Liver (tissue), 9 donors: ENCODE results near the gene LYPD8. TPM values are rescaled to one million over a fixed set of nuclear protein-coding genes. Genes with fewer than 3 reads are reported as not detected.

Experiments
- DNase-seq: peaks from one replicate; pipeline ENCODE4 v3.0.0-alpha.2; 2017; ENCODE audit warnings: low spot score
- H3K27ac ChIP-seq, 2 donors: one replicate each; pipeline ENCODE4 v1.7.0; 2013; ENCODE audit warnings: inconsistent platforms in 2 of 2, low read length in 2 of 2, control low read depth in 1 of 2, low read depth in 1 of 2, mild to moderate bottlenecking in 1 of 2
- H3K27me3 ChIP-seq, 4 donors: one replicate each; pipeline versions ENCODE4 v1.6.1 to v1.7.0; 2013; ENCODE audit warnings: low read length in 3 of 4, inconsistent platforms in 1 of 4, mild to moderate bottlenecking in 1 of 4, moderate library complexity in 1 of 4; ENCODE audit not compliant: control insufficient read depth in 4 of 4, insufficient read depth in 4 of 4
- H3K36me3 ChIP-seq, 4 donors: one replicate each; pipeline versions ENCODE4 v1.6.1 to v1.7.0; 2013; ENCODE audit warnings: low read length in 3 of 4, mild to moderate bottlenecking in 3 of 4, low read depth in 1 of 4, moderate library complexity in 1 of 4; ENCODE audit not compliant: control insufficient read depth in 4 of 4, insufficient read depth in 3 of 4
- H3K4me1 ChIP-seq, 4 donors: one replicate each; pipeline versions ENCODE4 v1.6.1 to v1.7.0; 2013; ENCODE audit warnings: low read length in 3 of 4, mild to moderate bottlenecking in 3 of 4, moderate library complexity in 1 of 4; ENCODE audit not compliant: control insufficient read depth in 4 of 4, insufficient read depth in 4 of 4
- H3K4me3 ChIP-seq, 3 donors: one replicate each; pipeline versions ENCODE4 v1.6.1 to v1.7.0; 2013; ENCODE audit warnings: low read length in 3 of 3, control low read depth in 1 of 3, low read depth in 1 of 3, mild to moderate bottlenecking in 1 of 3
- H3K9ac ChIP-seq, 2 donors: one replicate each; pipeline ENCODE4 v1.7.0; 2013; ENCODE audit warnings: low read length in 2 of 2, mild to moderate bottlenecking in 2 of 2, moderate library complexity in 2 of 2, control low read depth in 1 of 2, low read depth in 1 of 2
- H3K9me3 ChIP-seq, 4 donors: one replicate each; pipeline versions ENCODE4 v1.6.1 to v1.7.0; 2013; ENCODE audit warnings: low read length in 3 of 4; ENCODE audit not compliant: control insufficient read depth in 4 of 4
- CTCF ChIP-seq: fragments of 150-350 bp; IDR thresholded peaks from 2 replicates; pipeline ENCODE4 v1.5.1; 2017; ENCODE audit warnings: improper control_type of control experiment, low read depth, low read length; ENCODE audit not compliant: missing input control
- EGR1 ChIP-seq, 2 donors: IDR thresholded peaks; 2 replicates each; pipeline ENCODE4 v1.6.1; 2016 to 2018; ENCODE audit warnings: antibody characterized with exemption in 2 of 2, low read depth in 2 of 2
- FOXA1 ChIP-seq: IDR thresholded peaks from 2 replicates; pipeline ENCODE4 v1.6.1; 2016; ENCODE audit warnings: antibody characterized with exemption
- GABPA ChIP-seq, 2 donors: IDR thresholded peaks in 1 of 2; conservative IDR thresholded peaks in 1 of 2; 2 replicates each; pipeline ENCODE4 v1.6.1; 2016; ENCODE audit warnings: antibody characterized with exemption in 2 of 2, mild to moderate bottlenecking in 1 of 2, moderate library complexity in 1 of 2
- HNF4A ChIP-seq, 2 donors: conservative IDR thresholded peaks; 2 replicates each; pipeline ENCODE4 v1.6.1; 2016; ENCODE audit warnings: antibody characterized with exemption in 2 of 2, mild to moderate bottlenecking in 2 of 2
- HNF4G ChIP-seq: IDR thresholded peaks from 2 replicates; pipeline ENCODE4 v1.6.1; 2016; ENCODE audit warnings: antibody characterized with exemption
- JUND ChIP-seq, 2 donors: IDR thresholded peaks; 2 replicates each; pipeline ENCODE4 v1.6.1; 2016; ENCODE audit warnings: antibody characterized with exemption in 2 of 2
- MAX ChIP-seq: IDR thresholded peaks from 2 replicates; pipeline ENCODE4 v1.6.1; 2016; ENCODE audit warnings: antibody characterized with exemption
- NR2F2 ChIP-seq: IDR thresholded peaks from 2 replicates; pipeline ENCODE4 v1.6.1; 2016; ENCODE audit warnings: antibody characterized with exemption
- RAD21 ChIP-seq, 2 donors: IDR thresholded peaks; 2 replicates each; pipeline ENCODE4 v1.6.1; 2016; ENCODE audit warnings: antibody characterized with exemption in 2 of 2, mild to moderate bottlenecking in 2 of 2
- REST ChIP-seq: IDR thresholded peaks from 2 replicates; pipeline ENCODE4 v1.6.1; 2016; ENCODE audit warnings: antibody characterized with exemption, mild to moderate bottlenecking
- RXRA ChIP-seq, 2 donors: IDR thresholded peaks; 2 replicates each; pipeline ENCODE4 v1.6.1; 2017 to 2018; ENCODE audit warnings: antibody characterized with exemption in 2 of 2, mild to moderate bottlenecking in 1 of 2
- TAF1 ChIP-seq: conservative IDR thresholded peaks from 2 replicates; pipeline ENCODE4 v1.6.1; 2016; ENCODE audit warnings: antibody characterized with exemption, mild to moderate bottlenecking
- ZBTB33 ChIP-seq: IDR thresholded peaks from 2 replicates; pipeline ENCODE4 v1.6.1; 2016; ENCODE audit warnings: antibody characterized with exemption
- WGBS: extraction: QIAGEN DNeasy Blood & Tissue Kit; methylation state at CpG from one replicate; pipeline ENCODE4 v1.1.7; 2013; 5-methylcytosine and 5-hydroxymethylcytosine counted together
- polyA plus RNA-seq, 2 donors: library from polyadenylated mRNA; stranded (reverse) in 1 of 2; unstranded in 1 of 2; fragments of 200-250 nt in 1 of 2; fragments of >200 nt in 1 of 2; fragmentation: Nextera tagmentation in 1 of 2; extraction: Ambion mirVana in 1 of 2; gene quantifications; one replicate each; pipeline versions ENCODE4 v1.2.1 to v1.2.3, GENCODE V29; 2013 to 2015
- total RNA-seq, 2 donors: library from RNA; depleted of rRNA; stranded (reverse); fragments of >200 nt; gene quantifications; one replicate each; pipeline ENCODE4 v1.2.3, GENCODE V29; 2014
- TF ChIP-seq, protein P1 (sequence below): IDR thresholded peaks from 2 replicates; pipeline ENCODE4 v1.6.1; 2016; ENCODE audit warnings: antibody characterized with exemption
- donor health status: healthy.
- donor health status: healthy.
- donor health status: healthy.
- donor health status: healthy.
- donor health status: healthy.

The LYPD8 gene
- total and polyA plus RNA-seq, 4 donors = not detected

DNA sequence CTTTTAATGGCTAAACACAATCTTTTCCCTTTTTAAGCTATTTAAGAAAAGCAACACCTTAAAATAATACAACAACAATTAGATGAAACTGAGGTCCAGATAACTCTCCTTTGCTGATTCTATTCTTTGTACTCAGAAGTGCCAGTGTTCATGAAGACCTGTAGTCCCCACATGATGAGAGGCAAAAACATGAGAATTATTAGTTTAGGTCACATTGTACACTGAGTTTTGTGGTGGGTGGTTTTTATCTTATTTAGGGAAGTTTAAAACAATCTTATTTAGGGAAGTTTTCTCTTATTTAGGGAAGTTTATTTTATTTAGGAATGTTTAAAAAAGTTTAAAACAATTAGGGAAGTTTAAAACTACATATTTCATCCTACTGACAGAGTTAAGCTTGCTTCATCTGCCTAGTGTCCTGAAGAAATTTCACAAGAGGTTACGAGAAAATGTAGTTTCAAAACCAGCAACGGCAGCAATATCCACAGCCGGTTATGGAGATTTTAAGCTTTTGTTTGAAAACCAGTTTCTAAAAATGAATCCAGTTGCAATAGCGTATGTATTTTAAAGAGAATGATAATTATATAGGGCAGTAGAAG, 45.2 kb downstream of the LYPD8 start:
- no peaks in the 10 kb centered on the region for H3K9me3 ChIP-seq
- H3K9ac ChIP-seq = no peak overlapping the region
- DNase-seq = no peak
- no peaks in the 10 kb centered on the region for H3K4me1 ChIP-seq
- H3K4me3 ChIP-seq = no peak overlapping the region
- H3K27ac ChIP-seq = no peak overlapping the region
- no peaks in the 10 kb centered on the region for H3K36me3 ChIP-seq
- TF ChIP-seq RAD21 (IDR thresholded peaks at IDR 0.05) (no peak), HNF4A (conservative IDR thresholded peaks at IDR 0.05) (no peak), REST (no peak), ZBTB33 (no peak), FOXA1 (no peak), NR2F2 (no peak)
- H3K27me3 ChIP-seq = peaks cover 0 to 2% (median 0%) of the 10 kb centered on the region in 4 donors
- 71% methylated on average over 4 of the region's 4 CpGs for WGBS

GRCh38 chr1:248704606-248705005, 51.0 kb downstream of the LYPD8 start:
- H3K4me1 ChIP-seq = no peaks in the 10 kb centered on the region
- H3K27ac ChIP-seq = no peak overlapping the region
- no peaks in the 10 kb centered on the region for H3K27me3 ChIP-seq
- TF ChIP-seq GABPA (IDR thresholded peaks at IDR 0.05 in 1 of 2, conservative IDR thresholded peaks at IDR 0.05 in 1 of 2) (no peak), NR2F2 (no peak), JUND (IDR thresholded peaks at IDR 0.05) (no peak), RAD21 (IDR thresholded peaks at IDR 0.05) (no peak), MAX (no peak), HNF4G (no peak), CTCF (no peak), REST (no peak), EGR1 (IDR thresholded peaks at IDR 0.05; ENCODE audit: low read depth in 2 of 2) (no peak), ZBTB33 (no peak), FOXA1 (no peak), RXRA (IDR thresholded peaks at IDR 0.05) (no peak), HNF4A (conservative IDR thresholded peaks at IDR 0.05) (no peak), TAF1 (no peak)
- TF ChIP-seq, protein P1, sequence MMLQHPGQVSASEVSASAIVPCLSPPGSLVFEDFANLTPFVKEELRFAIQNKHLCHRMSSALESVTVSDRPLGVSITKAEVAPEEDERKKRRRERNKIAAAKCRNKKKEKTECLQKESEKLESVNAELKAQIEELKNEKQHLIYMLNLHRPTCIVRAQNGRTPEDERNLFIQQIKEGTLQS = no peak
- H3K4me3 ChIP-seq = no peak overlapping the region
- no peaks in the 10 kb centered on the region for H3K36me3 ChIP-seq
- DNase-seq = no peak
- H3K9me3 ChIP-seq = no peaks in the 10 kb centered on the region
- H3K9ac ChIP-seq = no peak overlapping the region
- WGBS = 41% methylated on average over 2 of the region's 2 CpGs
